Nephron progenitor cell (in vitro differentiated cells): ENCODE data around the gene AAR2.
A peak's percentile ranks its signal among the peaks of the same experiment; 100 is the strongest.

Experiments used
- DNase-seq: peaks from one replicate; pipeline ENCODE4 v3.0.0; 2021
- H3K27ac Mint-ChIP-seq: 2 replicates; pipeline ENCODE4 v1.8.0; 2021; ENCODE audit warnings: mild to moderate bottlenecking, moderate library complexity, mixed read lengths
- H3K27me3 Mint-ChIP-seq: 2 replicates; pipeline ENCODE4 v1.8.0; 2021; ENCODE audit warnings: mild to moderate bottlenecking, low read depth, mixed read lengths; ENCODE audit not compliant: poor library complexity
- H3K36me3 Mint-ChIP-seq: 2 replicates; pipeline ENCODE4 v1.8.0; 2021; ENCODE audit warnings: low read depth, mixed read lengths
- H3K4me1 Mint-ChIP-seq: 2 replicates; pipeline ENCODE4 v1.8.0; 2021; ENCODE audit warnings: mixed read lengths
- H3K4me3 Mint-ChIP-seq: 2 replicates; pipeline ENCODE4 v1.8.0; 2021; ENCODE audit warnings: mild to moderate bottlenecking, moderate library complexity, mixed read lengths
- H3K9me3 Mint-ChIP-seq: 2 replicates; pipeline ENCODE4 v1.8.0; 2021; ENCODE audit warnings: mild to moderate bottlenecking, moderate library complexity, mixed read lengths
- TF ChIP-seq, protein P1 (sequence below): fragments of 200-600 bp; sonication (generic); IDR thresholded peaks from 2 replicates; pipeline ENCODE4 v1.5.0; 2021; ENCODE audit warnings: antibody characterized with exemption

Gene AAR2

DNA sequence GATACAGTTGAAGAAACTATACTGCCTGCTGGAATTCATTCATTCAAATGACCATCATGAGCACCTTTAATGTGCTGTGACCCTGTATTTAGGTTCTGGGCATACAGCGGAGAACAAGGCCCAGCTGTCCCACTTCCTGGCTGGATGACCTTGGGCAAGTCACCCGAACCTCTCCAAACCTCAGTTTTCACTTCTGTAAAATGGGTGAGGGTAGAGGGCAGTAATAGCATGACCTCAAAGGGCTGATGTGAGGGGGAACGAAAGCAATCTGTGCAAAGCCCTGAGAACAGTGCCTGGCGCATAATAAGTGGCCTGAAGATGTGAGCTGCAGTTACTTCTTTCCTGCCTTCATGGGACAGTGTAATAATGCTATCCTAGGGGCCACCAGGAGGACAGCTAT lies 20.5 kb upstream of the AAR2 start:
- no peak for DNase-seq
- Mint-ChIP-seq H3K36me3 (no peaks in the 10 kb centered on the region), H3K4me1 (peaks cover 27% of the 10 kb centered on the region), H3K9me3 (no peaks in the 10 kb centered on the region), H3K27ac (no peak overlapping the region), H3K4me3 (no peak overlapping the region), H3K27me3 (peaks cover 3% of the 10 kb centered on the region)
- TF ChIP-seq, protein P1, sequence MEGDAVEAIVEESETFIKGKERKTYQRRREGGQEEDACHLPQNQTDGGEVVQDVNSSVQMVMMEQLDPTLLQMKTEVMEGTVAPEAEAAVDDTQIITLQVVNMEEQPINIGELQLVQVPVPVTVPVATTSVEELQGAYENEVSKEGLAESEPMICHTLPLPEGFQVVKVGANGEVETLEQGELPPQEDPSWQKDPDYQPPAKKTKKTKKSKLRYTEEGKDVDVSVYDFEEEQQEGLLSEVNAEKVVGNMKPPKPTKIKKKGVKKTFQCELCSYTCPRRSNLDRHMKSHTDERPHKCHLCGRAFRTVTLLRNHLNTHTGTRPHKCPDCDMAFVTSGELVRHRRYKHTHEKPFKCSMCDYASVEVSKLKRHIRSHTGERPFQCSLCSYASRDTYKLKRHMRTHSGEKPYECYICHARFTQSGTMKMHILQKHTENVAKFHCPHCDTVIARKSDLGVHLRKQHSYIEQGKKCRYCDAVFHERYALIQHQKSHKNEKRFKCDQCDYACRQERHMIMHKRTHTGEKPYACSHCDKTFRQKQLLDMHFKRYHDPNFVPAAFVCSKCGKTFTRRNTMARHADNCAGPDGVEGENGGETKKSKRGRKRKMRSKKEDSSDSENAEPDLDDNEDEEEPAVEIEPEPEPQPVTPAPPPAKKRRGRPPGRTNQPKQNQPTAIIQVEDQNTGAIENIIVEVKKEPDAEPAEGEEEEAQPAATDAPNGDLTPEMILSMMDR, result no peak

DNA sequence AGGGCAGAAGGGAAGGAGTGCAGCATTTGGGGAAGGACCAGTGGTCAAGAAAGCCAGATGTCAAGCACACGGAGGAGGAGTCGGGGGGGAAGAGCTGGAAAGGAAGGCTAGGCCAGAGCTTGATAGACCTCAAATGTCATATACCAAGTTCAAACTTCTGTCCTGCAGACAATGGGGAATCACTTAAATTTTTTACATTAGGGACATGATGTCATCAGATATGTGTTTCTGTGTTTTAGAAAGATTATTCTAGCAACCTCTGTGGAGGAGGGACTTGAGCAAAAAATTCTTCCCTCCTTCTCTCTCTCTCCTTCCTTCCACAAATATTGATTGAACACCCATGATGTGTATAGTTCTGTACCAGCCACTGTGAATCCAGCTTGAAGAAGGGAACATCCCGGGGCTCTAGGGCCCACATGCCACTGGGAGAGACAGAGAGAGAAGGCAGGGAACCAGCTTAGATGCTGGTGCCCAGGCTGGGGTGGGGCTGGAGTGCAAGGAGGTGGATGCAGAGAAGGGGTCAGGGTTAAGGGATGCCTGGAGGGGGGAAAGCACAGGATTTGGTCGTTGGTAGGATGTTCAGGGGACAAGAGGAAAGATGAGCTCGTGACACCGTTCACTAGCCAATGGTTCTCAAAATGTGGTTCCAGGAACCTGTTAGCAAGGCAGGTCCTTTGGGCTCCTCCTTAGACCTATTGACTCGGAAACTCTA lies 19.8 kb upstream of the AAR2 start:
- Mint-ChIP-seq H3K4me1 (peaks cover 25% of the 10 kb centered on the region), H3K9me3 (no peaks in the 10 kb centered on the region), H3K27ac (no peak overlapping the region), H3K27me3 (peaks cover 3% of the 10 kb centered on the region), H3K36me3 (no peaks in the 10 kb centered on the region), H3K4me3 (no peak overlapping the region)
- DNase-seq, result no peak
- TF ChIP-seq, protein P1, result no peak

DNA sequence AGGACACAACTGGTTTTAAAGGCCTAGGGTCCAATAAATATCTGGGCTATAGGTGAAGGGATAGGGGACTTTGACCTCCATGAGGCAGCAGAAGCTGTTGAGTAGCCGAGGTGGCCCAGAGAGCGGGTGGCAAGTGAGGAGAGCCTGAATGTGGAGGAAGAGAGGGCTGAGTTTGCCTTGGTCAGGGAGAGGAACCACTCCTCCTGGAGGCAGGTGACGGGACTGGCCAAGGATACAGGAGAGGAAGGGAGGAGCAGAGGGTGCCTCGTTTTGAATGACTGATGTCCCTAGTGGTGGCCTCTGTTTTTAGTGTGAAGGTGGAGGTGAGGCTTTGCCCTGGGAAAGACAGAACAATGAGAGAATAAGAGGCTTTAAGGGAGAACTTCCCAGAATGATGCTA lies 19.1 kb upstream of the AAR2 start:
- no peak for DNase-seq
- H3K27ac Mint-ChIP-seq, result no peak overlapping the region
- H3K4me3 Mint-ChIP-seq, result no peak overlapping the region
- no peaks in the 10 kb centered on the region for H3K9me3 Mint-ChIP-seq
- TF ChIP-seq, protein P1, result peak; percentile 13
- H3K27me3 Mint-ChIP-seq, result no peaks in the 10 kb centered on the region
- peaks cover 17% of the 10 kb centered on the region for H3K4me1 Mint-ChIP-seq
- no peaks in the 10 kb centered on the region for H3K36me3 Mint-ChIP-seq

DNA sequence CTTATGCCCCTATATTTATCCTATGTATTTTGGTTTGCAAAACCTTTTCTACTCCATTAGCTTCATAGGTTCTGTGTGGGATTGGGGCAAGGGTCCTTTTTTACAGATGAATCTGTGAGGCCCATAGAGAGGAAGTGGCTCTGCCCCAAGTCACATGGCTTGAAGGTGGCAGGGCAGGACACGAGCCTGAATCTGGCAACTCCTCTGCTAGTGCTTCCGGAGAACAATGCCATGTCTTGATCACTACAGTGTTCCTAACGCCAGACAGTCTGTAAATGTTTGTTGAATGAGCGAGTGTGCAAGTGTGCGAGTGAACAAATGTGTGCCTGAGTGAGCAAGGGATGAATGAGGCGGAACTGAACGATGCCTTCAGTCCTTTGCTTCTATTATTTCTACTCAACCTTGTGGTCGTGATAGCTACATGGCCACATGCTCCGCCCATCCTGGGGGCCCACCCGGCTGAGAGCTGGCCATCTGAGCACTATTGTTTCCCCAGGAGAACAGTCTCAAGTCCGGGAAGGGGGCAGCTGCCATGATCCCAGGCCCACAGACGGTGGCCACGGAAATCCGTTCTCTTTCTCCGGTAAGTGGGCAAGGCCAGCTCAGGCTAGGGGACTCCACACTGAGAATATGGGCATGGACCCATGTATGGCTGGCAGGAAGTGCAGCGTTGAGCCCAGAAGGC lies 17.8 kb upstream of the AAR2 start:
- DNase-seq, result no peak
- Mint-ChIP-seq H3K27me3 (peaks cover 6% of the 10 kb centered on the region), H3K9me3 (no peaks in the 10 kb centered on the region), H3K4me1 (peaks cover 15% of the 10 kb centered on the region), H3K36me3 (no peaks in the 10 kb centered on the region), H3K27ac (no peak overlapping the region), H3K4me3 (no peak overlapping the region)
- TF ChIP-seq, protein P1, result no peak

DNA sequence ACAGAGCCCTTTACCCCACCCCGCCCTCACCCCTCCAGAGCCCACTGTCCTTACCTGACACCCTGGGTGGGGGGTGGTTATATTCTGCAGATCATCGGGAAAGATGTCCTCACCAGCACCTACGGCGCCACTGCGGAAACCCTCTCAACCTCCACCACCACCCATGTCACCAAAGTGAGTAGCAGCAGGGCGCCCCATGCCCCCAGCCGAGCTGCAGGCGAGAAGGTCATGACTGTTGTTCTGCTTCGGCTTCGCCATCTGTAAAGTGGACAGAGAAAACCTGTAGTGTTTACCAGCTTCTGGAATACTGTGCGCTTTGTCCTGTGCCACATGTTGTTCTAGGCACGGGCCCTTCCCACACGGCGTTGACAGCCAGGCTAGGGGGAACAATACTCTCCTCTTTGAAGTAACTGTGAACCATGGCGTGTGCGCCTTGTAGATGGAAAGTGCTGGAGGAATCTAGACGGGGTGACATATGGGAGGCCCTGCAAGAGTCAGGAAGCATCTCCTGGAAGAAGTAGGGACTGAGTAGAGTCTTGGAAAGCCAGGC lies 16.5 kb upstream of the AAR2 start:
- Mint-ChIP-seq H3K27ac (no peak overlapping the region), H3K27me3 (peaks cover 6% of the 10 kb centered on the region), H3K4me3 (no peak overlapping the region), H3K9me3 (no peaks in the 10 kb centered on the region), H3K4me1 (peaks cover 15% of the 10 kb centered on the region), H3K36me3 (no peaks in the 10 kb centered on the region)
- TF ChIP-seq, protein P1, result no peak
- no peak for DNase-seq
